Mammary epithelial cell (primary cell): ENCODE data around the gene KHSRP.

Source experiments
- CTCF ChIP-seq, 2 donors: IDR thresholded peaks in 1 of 2; conservative IDR thresholded peaks in 1 of 2; 2 replicates each; pipeline ENCODE4 v1.5.1; 2011 to 2012; ENCODE audit warnings: inconsistent platforms in 2 of 2, low read length in 2 of 2, mild to moderate bottlenecking in 2 of 2, control low read depth in 1 of 2, low read depth in 1 of 2; ENCODE audit not compliant: insufficient read depth in 1 of 2; ENCODE audit errors: extremely low read depth in 1 of 2
- EZH2 ChIP-seq: IDR thresholded peaks from 2 replicates; pipeline ENCODE4 v1.6.1; 2012; ENCODE audit warnings: low read length, inconsistent platforms, borderline replicate concordance

- no peak for TF ChIP-seq CTCF (conservative IDR thresholded peaks at IDR 0.05 in 1 of 2, IDR thresholded peaks at IDR 0.05 in 1 of 2; ENCODE audit: extremely low read depth in 1 of 2, insufficient read depth in 1 of 2, low read depth in 1 of 2, low read length in 2 of 2)
- TF ChIP-seq EZH2, result no peak
Observed at GRCh38 chr19:6423499-6424194, 964 bp downstream of the KHSRP start.
